GM23338 (cell line): ENCODE data around the gene ADORA3.

Experiments
- EZH2 ChIP-seq: fragments of 200-600 bp; sonication (generic); IDR thresholded peaks from one replicate; pipeline ENCODE4 v1.8.0; 2017; ENCODE audit warnings: antibody characterized with exemption, mild to moderate bottlenecking, low read depth; ENCODE audit not compliant: unreplicated experiment
- JUNB ChIP-seq: IDR thresholded peaks from one replicate; pipeline ENCODE4 v1.6.1; 2016; ENCODE audit warnings: antibody characterized with exemption; ENCODE audit not compliant: unreplicated experiment
- NANOG ChIP-seq: IDR thresholded peaks from 2 replicates; pipeline ENCODE4 v1.6.1; 2016; ENCODE audit warnings: antibody characterized with exemption, borderline replicate concordance
- POLR2AphosphoS5 ChIP-seq: IDR thresholded peaks from 2 replicates; pipeline ENCODE4 v1.6.1; 2016; ENCODE audit warnings: antibody characterized with exemption, low read depth
- REST ChIP-seq: IDR thresholded peaks from one replicate; pipeline ENCODE4 v1.6.1; 2018; ENCODE audit warnings: antibody characterized with exemption; ENCODE audit not compliant: unreplicated experiment
- ZNF114 ChIP-seq: fragments of 250-450 bp; sonication (Bioruptor Pico); IDR thresholded peaks from 2 replicates; pipeline ENCODE4 v1.5.0; 2020; ENCODE audit warnings: mild to moderate bottlenecking, moderate library complexity
- TF ChIP-seq, protein P1 (sequence below), 2 experiments: fragments of 200-600 bp in 1 of 2; sonication (generic) in 1 of 2; conservative IDR thresholded peaks; 2 replicates each; pipeline versions ENCODE4 v1.5.1 to v1.6.1; 2016 to 2017; ENCODE audit warnings: antibody characterized with exemption in 2 of 2, low read depth in 2 of 2, mild to moderate bottlenecking in 2 of 2, moderate library complexity in 1 of 2

GRCh38 chr1:111497592-111497991 lies 5.8 kb downstream of the ADORA3 start:
- no peak for TF ChIP-seq NANOG
- TF ChIP-seq ZNF114 (CRISPR knock-in tag), result no peak
- no peak for TF ChIP-seq EZH2
- no peak for TF ChIP-seq POLR2AphosphoS5
- no peak for TF ChIP-seq JUNB
- no peak for TF ChIP-seq REST
- TF ChIP-seq, protein P1, sequence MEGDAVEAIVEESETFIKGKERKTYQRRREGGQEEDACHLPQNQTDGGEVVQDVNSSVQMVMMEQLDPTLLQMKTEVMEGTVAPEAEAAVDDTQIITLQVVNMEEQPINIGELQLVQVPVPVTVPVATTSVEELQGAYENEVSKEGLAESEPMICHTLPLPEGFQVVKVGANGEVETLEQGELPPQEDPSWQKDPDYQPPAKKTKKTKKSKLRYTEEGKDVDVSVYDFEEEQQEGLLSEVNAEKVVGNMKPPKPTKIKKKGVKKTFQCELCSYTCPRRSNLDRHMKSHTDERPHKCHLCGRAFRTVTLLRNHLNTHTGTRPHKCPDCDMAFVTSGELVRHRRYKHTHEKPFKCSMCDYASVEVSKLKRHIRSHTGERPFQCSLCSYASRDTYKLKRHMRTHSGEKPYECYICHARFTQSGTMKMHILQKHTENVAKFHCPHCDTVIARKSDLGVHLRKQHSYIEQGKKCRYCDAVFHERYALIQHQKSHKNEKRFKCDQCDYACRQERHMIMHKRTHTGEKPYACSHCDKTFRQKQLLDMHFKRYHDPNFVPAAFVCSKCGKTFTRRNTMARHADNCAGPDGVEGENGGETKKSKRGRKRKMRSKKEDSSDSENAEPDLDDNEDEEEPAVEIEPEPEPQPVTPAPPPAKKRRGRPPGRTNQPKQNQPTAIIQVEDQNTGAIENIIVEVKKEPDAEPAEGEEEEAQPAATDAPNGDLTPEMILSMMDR (conservative IDR thresholded peaks at IDR 0.05; ENCODE audit: low read depth in 2 of 2), result no peak
